Fibroblast of lung (primary cell): ENCODE data around the gene HERC3. TPM values are rescaled to one million over a fixed set of nuclear protein-coding genes. Genes with fewer than 3 reads are reported as not detected.

Experiments used
- DNase-seq, 2 donors: peaks; one replicate each; pipeline versions ENCODE4 v3.0.0 to v3.0.0-alpha.2; 2010; ENCODE audit warnings: low read depth in 2 of 2
- H2AFZ ChIP-seq: 2 replicates; pipeline ENCODE4 v1.5.1; 2012; ENCODE audit warnings: low read length, control low read depth, inconsistent platforms
- H3K27ac ChIP-seq: 2 replicates; pipeline ENCODE4 v1.5.1; 2011; ENCODE audit warnings: low read length, control low read depth; ENCODE audit not compliant: insufficient read depth
- H3K27me3 ChIP-seq: 2 replicates; pipeline ENCODE4 v1.5.1; 2011; ENCODE audit warnings: mild to moderate bottlenecking, low read length; ENCODE audit not compliant: control insufficient read depth, insufficient read depth
- H3K36me3 ChIP-seq: 2 replicates; pipeline ENCODE4 v1.5.1; 2011; ENCODE audit warnings: low read length; ENCODE audit not compliant: control insufficient read depth, insufficient read depth
- H3K4me1 ChIP-seq: 2 replicates; pipeline ENCODE4 v1.5.1; 2011; ENCODE audit warnings: low read length; ENCODE audit not compliant: control insufficient read depth, insufficient read depth; ENCODE audit errors: extremely low read depth
- H3K4me2 ChIP-seq: 2 replicates; pipeline ENCODE4 v1.5.1; 2011; ENCODE audit warnings: low read length, control low read depth; ENCODE audit not compliant: insufficient read depth; ENCODE audit errors: extremely low read depth
- H3K4me3 ChIP-seq, 4 experiments: fragments of 200-600 bp in 1 of 4; sonication (generic) in 1 of 4; replicated peaks in 1 of 4; 2 replicates each; pipeline ENCODE4 v1.5.1; 2011 to 2016; ENCODE audit warnings: low read length in 4 of 4, low read depth in 3 of 4, mild to moderate bottlenecking in 3 of 4, control low read depth in 2 of 4, inconsistent platforms in 1 of 4, mixed read lengths in 1 of 4; ENCODE audit not compliant: insufficient read depth in 1 of 4; ENCODE audit errors: control extremely low read depth in 1 of 4
- H3K79me2 ChIP-seq: 2 replicates; pipeline ENCODE4 v1.5.1; 2012; ENCODE audit warnings: mild to moderate bottlenecking, low read length, inconsistent platforms; ENCODE audit not compliant: control insufficient read depth, insufficient read depth
- H3K9ac ChIP-seq: 2 replicates; pipeline ENCODE4 v1.5.1; 2011; ENCODE audit warnings: mild to moderate bottlenecking, low read length, control low read depth; ENCODE audit not compliant: insufficient read depth
- H3K9me3 ChIP-seq: 2 replicates; pipeline ENCODE4 v1.5.1; 2012; ENCODE audit warnings: low read depth, low read length; ENCODE audit not compliant: control insufficient read depth, insufficient read depth
- H4K20me1 ChIP-seq: 2 replicates; pipeline ENCODE4 v1.5.1; 2011; ENCODE audit warnings: low read length; ENCODE audit not compliant: control insufficient read depth, insufficient read depth; ENCODE audit errors: extremely low read depth
- CTCF ChIP-seq, 2 donors: IDR thresholded peaks in 1 of 2; conservative IDR thresholded peaks in 1 of 2; 1 replicate in 1 of 2; 2 replicates in 1 of 2; pipeline ENCODE4 v1.5.1; 2011 to 2012; ENCODE audit warnings: low read length in 2 of 2, control low read depth in 1 of 2, inconsistent platforms in 1 of 2, low read depth in 1 of 2, mild to moderate bottlenecking in 1 of 2
- EZH2 ChIP-seq: IDR thresholded peaks from 2 replicates; pipeline ENCODE4 v1.5.1; 2012; ENCODE audit warnings: low read length, control low read depth, mild to moderate bottlenecking; ENCODE audit errors: missing control alignments
- polyA plus RNA-seq, 2 donors: library from polyadenylated mRNA; depleted of rRNA in 1 of 2; stranded (reverse) in 1 of 2; unstranded in 1 of 2; fragments of >200 nt; gene quantifications; 2 replicates each; pipeline ENCODE4 v1.2.1, GENCODE V29; 2011 to 2012; ENCODE audit warnings: missing spikeins in 1 of 2
- total RNA-seq: library from RNA; depleted of rRNA; stranded (reverse); fragments of >200 nt; gene quantifications from 2 replicates; pipeline ENCODE4 v1.2.1, GENCODE V29; 2014

HERC3 gene
- total and polyA plus RNA-seq, 2 donors (not counting 1 experiment from before 2014, with no cell fraction given) = 24.5 to 27.6 TPM

DNA sequence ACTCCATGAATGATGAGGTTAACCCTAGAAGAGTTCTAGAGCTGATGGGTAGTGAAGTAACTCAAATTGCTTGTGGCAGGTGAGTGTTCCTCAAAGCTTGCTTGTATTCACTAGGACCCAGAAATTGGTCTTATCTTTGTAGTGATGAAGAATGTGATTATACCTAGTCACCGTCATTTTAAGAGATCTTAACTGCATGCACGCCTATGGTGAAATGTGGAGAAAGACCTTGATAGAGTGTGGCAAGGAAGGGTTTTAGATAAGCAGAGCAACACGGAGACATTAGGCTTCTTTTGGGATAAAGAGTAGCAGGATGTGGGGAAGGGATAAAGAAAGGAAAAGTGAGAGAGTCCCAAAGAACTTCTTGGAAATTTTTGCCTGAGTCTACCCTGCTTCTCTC lies 62.9 kb downstream of the HERC3 start:
- Histone ChIP-seq H2AFZ (no peak overlapping the region), H4K20me1 (no peaks in the 10 kb centered on the region), H3K4me1 (peaks cover 8% of the 10 kb centered on the region), H3K9ac (no peak overlapping the region), H3K4me2 (no peak overlapping the region), H3K79me2 (no peaks in the 10 kb centered on the region), H3K27me3 (no peaks in the 10 kb centered on the region), H3K4me3 (no peak overlapping the region), H3K9me3 (no peaks in the 10 kb centered on the region), H3K27ac (no peak overlapping the region), H3K36me3 (no peaks in the 10 kb centered on the region)
- TF ChIP-seq CTCF (conservative IDR thresholded peaks at IDR 0.05 in 1 of 2, IDR thresholded peaks at IDR 0.05 in 1 of 2; ENCODE audit: low read depth in 1 of 2, low read length in 2 of 2) (no peak), EZH2 (no peak)
- DNase-seq = no peak

GRCh38 chr4:88659055-88659889 lies 67.0 kb downstream of the HERC3 start:
- Histone ChIP-seq H3K4me2 (peak overlapping the region; percentile 17), H3K27me3 (no peaks in the 10 kb centered on the region), H3K9me3 (no peaks in the 10 kb centered on the region), H4K20me1 (no peaks in the 10 kb centered on the region), H3K36me3 (no peaks in the 10 kb centered on the region), H3K27ac (peak overlapping the region; percentile 31), H3K4me1 (peaks cover 28% of the 10 kb centered on the region), H3K4me3 (no peak overlapping the region), H2AFZ (peak overlapping the region; percentile 31), H3K79me2 (no peaks in the 10 kb centered on the region), H3K9ac (no peak overlapping the region)
- TF ChIP-seq EZH2 (no peak), CTCF (conservative IDR thresholded peaks at IDR 0.05 in 1 of 2, IDR thresholded peaks at IDR 0.05 in 1 of 2; ENCODE audit: low read depth in 1 of 2, low read length in 2 of 2) (peak; percentile 70 to 84)
- DNase-seq = peak; percentile 71 to 81

GRCh38 chr4:88659890-88660208 lies 67.6 kb downstream of the HERC3 start:
- TF ChIP-seq CTCF (conservative IDR thresholded peaks at IDR 0.05 in 1 of 2, IDR thresholded peaks at IDR 0.05 in 1 of 2; ENCODE audit: low read depth in 1 of 2, low read length in 2 of 2) (no peak), EZH2 (no peak)
- Histone ChIP-seq H3K27me3 (no peaks in the 10 kb centered on the region), H3K79me2 (no peaks in the 10 kb centered on the region), H3K9ac (no peak overlapping the region), H3K4me2 (no peak overlapping the region), H3K4me3 (no peak overlapping the region), H3K36me3 (no peaks in the 10 kb centered on the region), H2AFZ (no peak overlapping the region), H3K9me3 (no peaks in the 10 kb centered on the region), H3K27ac (no peak overlapping the region), H3K4me1 (peaks cover 28% of the 10 kb centered on the region), H4K20me1 (no peaks in the 10 kb centered on the region)
- DNase-seq = no peak
